Panc1 (cell line): ENCODE measurements around the gene SETD3. TPM values are rescaled to one million over a fixed set of nuclear protein-coding genes. Genes with fewer than 3 reads are reported as not detected.

Experiments used
- ATAC-seq: fragments of 200-7000 bp; cut with Tn5 transposase; 2 replicates; pipeline ENCODE4 v1.9.1; 2020; ENCODE audit warnings: mild to moderate bottlenecking, moderate library complexity
- BruUV-seq: library from RNA; stranded (reverse); fragments of 400-500 nt; replicated peaks from 2 replicates; lab custom pipeline; 2021; lab: Mats Ljungman, UMichigan
- CTCF ChIA-PET: fragments of 300-600 bp; sonication (Branson Sonifier 250); formaldehyde crosslinking; loops from one replicate; lab custom pipeline; 2022; ENCODE audit warnings: antibody characterized with exemption; lab: Charles Lee
- POLR2A ChIA-PET: fragments of 300-600 bp; sonication (Branson Sonifier 250); formaldehyde crosslinking; loops from one replicate; lab custom pipeline; 2022; ENCODE audit warnings: antibody characterized with exemption; lab: Charles Lee
- DNase-seq: peaks from one replicate; pipeline ENCODE4 v3.0.0-alpha.2; 2010; ENCODE audit warnings: low read depth, low spot score
- H3K27ac ChIP-seq: 2 replicates; pipeline ENCODE4 v1.5.1; 2011; ENCODE audit warnings: mild to moderate bottlenecking, low read length, inconsistent platforms
- H3K27me3 ChIP-seq: fragments of 200-500 bp; sonication (Bioruptor generic); 2 replicates; pipeline ENCODE4 v1.6.0; 2014; ENCODE audit warnings: low read length, inconsistent platforms; ENCODE audit not compliant: control insufficient read depth, insufficient read depth
- H3K36me3 ChIP-seq: fragments of 200-500 bp; sonication (Bioruptor generic); 2 replicates; pipeline ENCODE4 v1.5.1; 2014; ENCODE audit warnings: inconsistent platforms, mild to moderate bottlenecking, low read length, moderate library complexity; ENCODE audit not compliant: control insufficient read depth, insufficient read depth
- H3K4me1 ChIP-seq: 2 replicates; pipeline ENCODE4 v1.5.1; 2011; ENCODE audit warnings: inconsistent platforms, mild to moderate bottlenecking, low read length, moderate library complexity; ENCODE audit not compliant: control insufficient read depth, insufficient read depth
- H3K4me3 ChIP-seq, 2 experiments: 2 replicates each; pipeline ENCODE4 v1.5.1; 2011 to 2012; ENCODE audit warnings: low read depth in 2 of 2, low read length in 2 of 2, mild to moderate bottlenecking in 2 of 2, inconsistent platforms in 1 of 2, moderate library complexity in 1 of 2
- H3K9me3 ChIP-seq: fragments of 200-500 bp; sonication (Bioruptor generic); 2 replicates; pipeline ENCODE4 v1.5.1; 2014; ENCODE audit warnings: low read depth, mild to moderate bottlenecking, inconsistent platforms, low read length, moderate library complexity; ENCODE audit not compliant: control insufficient read depth, insufficient read depth
- CTCF ChIP-seq: fragments of 450-650 bp; IDR thresholded peaks from 2 replicates; pipeline ENCODE4 v1.5.1; 2017; ENCODE audit warnings: mild to moderate bottlenecking
- POLR2AphosphoS5 ChIP-seq: IDR thresholded peaks from 2 replicates; pipeline ENCODE4 v1.6.1; 2012; ENCODE audit warnings: mild to moderate bottlenecking, low read depth, low read length, moderate library complexity
- REST ChIP-seq, 2 experiments: IDR thresholded peaks; 2 replicates each; pipeline ENCODE4 v1.6.1; 2011 to 2012; ENCODE audit warnings: low read depth in 2 of 2, control low read depth in 1 of 2, low read length in 1 of 2, mild to moderate bottlenecking in 1 of 2, moderate library complexity in 1 of 2; ENCODE audit not compliant: insufficient read depth in 1 of 2
- SIN3A ChIP-seq: IDR thresholded peaks from 2 replicates; pipeline ENCODE4 v1.6.1; 2012; ENCODE audit warnings: low read depth, mild to moderate bottlenecking, low read length, moderate library complexity, borderline replicate concordance; ENCODE audit not compliant: insufficient read depth
- TCF7L2 ChIP-seq: IDR thresholded peaks from 2 replicates; pipeline ENCODE4 v1.6.1; 2011; ENCODE audit warnings: mild to moderate bottlenecking, low read depth, low read length, inconsistent platforms
- in situ Hi-C: cut with HindIII; loops from 2 replicates; pipeline ENCODE4 v1.10.0; 2016; ENCODE audit warnings: low sequenced_read_pairs, low pct_unique_long_range_greater_than_20kb
- intact Hi-C: fragments of 100-400 bp; cut with micrococcal nuclease; formaldehyde crosslinking; loops from one replicate; pipeline ENCODE4 v1.10.0; 2022; ENCODE audit not compliant: unreplicated experiment
- total RNA-seq: library from RNA; stranded (reverse); gene quantifications from one replicate; pipeline ENCODE4 v1.2.1, GENCODE V29; 2021; ENCODE audit not compliant: unreplicated experiment

SETD3 gene
- total RNA-seq, 1 experiment from 2014 or later = 51.1 TPM

GRCh38 chr14:99460793-99461192 is 19.9 kb downstream of the SETD3 start:
- H3K4me1 ChIP-seq = no peaks in the 10 kb centered on the region
- no peak overlapping the region for H3K27ac ChIP-seq
- no peak for ATAC-seq
- POLR2A ChIA-PET = no interaction called here
- CTCF ChIA-PET = no interaction called here
- H3K4me3 ChIP-seq = no peak overlapping the region
- BruUV-seq = no TSS peak
- DNase-seq = no peak
- TF ChIP-seq POLR2AphosphoS5 (no peak), TCF7L2 (no peak), REST (IDR thresholded peaks at IDR 0.05; ENCODE audit: insufficient read depth in 1 of 2, low read depth in 2 of 2, low read length in 1 of 2) (no peak), CTCF (no peak), SIN3A (no peak)
- H3K36me3 ChIP-seq = peaks cover 7% of the 10 kb centered on the region; the same call in 1 of the 2 replicates
- in situ Hi-C loops (no loop called here), intact Hi-C loops (no loop called here)
- no peaks in the 10 kb centered on the region for H3K9me3 ChIP-seq
- no peaks in the 10 kb centered on the region for H3K27me3 ChIP-seq

- Histone ChIP-seq H3K9me3 (no peaks in the 10 kb centered on the region), H3K4me3 (no peak overlapping the region), H3K27me3 (no peaks in the 10 kb centered on the region), H3K27ac (no peak overlapping the region), H3K4me1 (no peaks in the 10 kb centered on the region), H3K36me3 (peaks cover 7% of the 10 kb centered on the region; the same call in 1 of the 2 replicates)
- in situ Hi-C loops (no loop called here), intact Hi-C loops (no loop called here)
- TF ChIP-seq POLR2AphosphoS5 (no peak), REST (IDR thresholded peaks at IDR 0.05; ENCODE audit: insufficient read depth in 1 of 2, low read depth in 2 of 2, low read length in 1 of 2) (no peak), TCF7L2 (no peak), SIN3A (no peak), CTCF (no peak)
- ChIA-PET POLR2A (no interaction called here), CTCF (no interaction called here)
- no peak for ATAC-seq
- BruUV-seq = no TSS peak
- DNase-seq = no peak
These were observed 21.1 kb downstream of the SETD3 start for GRCh38 chr14:99459481-99460100.
